GM21447 (cell line): ENCODE results near the gene ZCCHC7.
"Not testable (repeated sequence)": the region's sequence is repeated elsewhere in the genome, so short reads cannot be mapped to it uniquely, and the experiment has no call there.

Experiments used
- ATAC-seq: cut with Tn5 transposase; IDR thresholded peaks from one replicate; pipeline ENCODE4 v1.9.1; 2021; ENCODE audit not compliant: unreplicated experiment

The ZCCHC7 gene

DNA sequence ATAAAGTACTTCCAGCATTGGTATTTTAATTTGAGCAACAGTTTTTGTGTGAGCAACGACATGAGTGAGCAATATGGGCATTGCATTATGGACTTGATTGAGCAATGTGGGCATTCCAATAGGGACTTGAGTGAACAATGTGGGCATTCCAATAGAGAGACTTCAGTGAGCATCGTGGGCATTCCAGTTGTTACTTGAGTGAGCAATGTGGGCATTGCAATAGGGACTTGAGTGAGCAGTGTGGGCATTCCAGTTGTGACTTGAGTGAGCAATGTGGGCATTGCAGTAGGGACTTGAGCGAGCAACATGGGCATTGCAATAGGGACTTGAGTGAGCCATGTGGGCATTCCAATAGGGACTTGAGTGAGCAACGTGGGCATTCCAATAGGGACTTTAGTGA lies 52.2 kb downstream of the ZCCHC7 start:
- no peak for ATAC-seq

DNA sequence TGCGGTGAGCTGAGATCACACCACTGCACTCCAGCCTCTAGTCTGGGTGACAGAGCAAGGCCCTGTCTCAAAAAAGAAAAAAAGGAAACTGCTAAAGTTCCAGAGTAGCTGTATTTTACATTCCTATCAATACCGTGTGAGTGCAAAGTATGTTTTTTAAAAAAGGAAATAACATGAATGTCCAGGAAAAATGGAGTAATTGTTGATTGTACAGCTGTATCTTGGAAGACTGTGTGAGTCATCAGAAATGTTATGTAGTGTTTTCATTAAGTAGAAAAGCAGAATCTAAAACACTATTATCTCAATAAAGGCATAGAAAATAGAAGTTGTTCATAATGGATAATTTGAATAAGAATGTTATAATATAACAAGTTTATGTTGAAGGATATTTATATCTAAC lies 53.9 kb downstream of the ZCCHC7 start:
- ATAC-seq: no peak

DNA sequence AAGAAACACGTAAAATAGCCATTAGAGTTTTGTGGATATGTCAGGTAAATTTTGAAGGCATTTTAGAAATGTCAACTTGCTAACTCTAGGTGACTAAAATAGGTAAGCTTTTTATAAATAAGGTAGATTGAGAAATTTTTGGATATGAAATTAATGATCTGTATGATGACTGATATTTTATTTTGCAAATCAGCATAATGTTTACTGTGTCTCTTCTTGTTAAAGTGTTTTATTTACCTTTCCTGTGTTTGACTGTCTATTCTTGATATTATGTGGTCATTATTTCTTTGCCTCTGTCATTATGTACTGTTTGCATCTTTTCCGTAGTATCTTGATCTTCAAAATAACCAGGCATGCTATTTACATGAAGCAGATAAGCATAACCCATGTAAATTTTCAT lies 58.4 kb downstream of the ZCCHC7 start:
- no peak for ATAC-seq

DNA sequence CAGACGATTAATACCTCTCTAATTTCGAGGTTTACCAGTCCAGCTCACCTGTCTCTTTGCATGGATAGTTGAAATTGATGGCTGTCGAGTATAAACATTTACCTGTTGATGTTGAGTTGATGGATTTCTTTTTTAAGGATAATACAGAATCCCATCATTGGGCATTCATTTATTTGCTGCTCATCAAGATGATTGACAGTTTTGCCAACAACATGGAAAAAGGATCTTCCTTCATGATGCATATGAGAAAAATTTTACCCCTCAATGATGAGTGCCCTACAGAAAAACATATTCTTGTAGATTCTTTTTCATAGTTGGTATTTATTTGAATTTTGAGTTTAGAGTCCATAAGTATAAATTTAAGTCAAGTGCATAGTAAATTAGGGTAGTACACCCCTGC lies 59.2 kb downstream of the ZCCHC7 start:
- ATAC-seq: no peak

DNA sequence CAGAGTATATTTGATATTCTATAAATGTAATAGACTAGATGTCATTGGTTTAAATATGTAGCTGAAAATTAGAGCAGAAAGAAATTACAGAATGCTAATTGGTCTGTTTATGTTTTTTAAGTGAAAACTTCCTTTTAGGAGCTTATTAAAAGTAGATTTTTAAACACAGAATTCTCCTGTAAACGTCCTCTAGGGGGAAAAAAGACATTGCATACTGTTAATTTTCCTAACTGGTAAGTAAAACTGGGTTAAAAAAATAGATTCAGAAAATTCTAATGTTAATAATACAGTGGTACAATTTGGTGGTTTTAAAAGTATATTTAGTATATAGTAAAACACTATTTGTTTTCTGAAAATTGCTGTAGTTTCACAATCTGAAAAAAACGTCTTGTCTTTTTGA lies 59.8 kb downstream of the ZCCHC7 start:
- no peak for ATAC-seq

DNA sequence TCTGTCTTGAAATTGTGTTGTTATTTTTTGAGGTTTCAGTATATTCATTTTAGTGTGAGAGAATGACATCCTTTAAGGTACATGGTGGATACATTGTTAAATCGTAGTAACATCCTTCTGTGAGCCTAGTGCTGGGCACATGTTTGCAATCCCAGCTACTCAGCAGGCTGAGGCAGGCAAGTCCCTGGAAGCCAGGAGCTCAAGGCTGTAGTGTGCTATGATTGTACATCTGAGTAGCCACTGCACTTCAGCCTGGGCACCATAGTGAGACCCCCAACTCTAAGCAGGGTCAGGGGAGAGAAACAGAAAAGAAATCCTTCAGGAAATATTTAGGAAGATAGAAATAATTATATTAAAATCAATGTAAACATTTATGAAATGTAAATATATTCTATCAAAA lies 62.3 kb downstream of the ZCCHC7 start:
- ATAC-seq: no peak

DNA sequence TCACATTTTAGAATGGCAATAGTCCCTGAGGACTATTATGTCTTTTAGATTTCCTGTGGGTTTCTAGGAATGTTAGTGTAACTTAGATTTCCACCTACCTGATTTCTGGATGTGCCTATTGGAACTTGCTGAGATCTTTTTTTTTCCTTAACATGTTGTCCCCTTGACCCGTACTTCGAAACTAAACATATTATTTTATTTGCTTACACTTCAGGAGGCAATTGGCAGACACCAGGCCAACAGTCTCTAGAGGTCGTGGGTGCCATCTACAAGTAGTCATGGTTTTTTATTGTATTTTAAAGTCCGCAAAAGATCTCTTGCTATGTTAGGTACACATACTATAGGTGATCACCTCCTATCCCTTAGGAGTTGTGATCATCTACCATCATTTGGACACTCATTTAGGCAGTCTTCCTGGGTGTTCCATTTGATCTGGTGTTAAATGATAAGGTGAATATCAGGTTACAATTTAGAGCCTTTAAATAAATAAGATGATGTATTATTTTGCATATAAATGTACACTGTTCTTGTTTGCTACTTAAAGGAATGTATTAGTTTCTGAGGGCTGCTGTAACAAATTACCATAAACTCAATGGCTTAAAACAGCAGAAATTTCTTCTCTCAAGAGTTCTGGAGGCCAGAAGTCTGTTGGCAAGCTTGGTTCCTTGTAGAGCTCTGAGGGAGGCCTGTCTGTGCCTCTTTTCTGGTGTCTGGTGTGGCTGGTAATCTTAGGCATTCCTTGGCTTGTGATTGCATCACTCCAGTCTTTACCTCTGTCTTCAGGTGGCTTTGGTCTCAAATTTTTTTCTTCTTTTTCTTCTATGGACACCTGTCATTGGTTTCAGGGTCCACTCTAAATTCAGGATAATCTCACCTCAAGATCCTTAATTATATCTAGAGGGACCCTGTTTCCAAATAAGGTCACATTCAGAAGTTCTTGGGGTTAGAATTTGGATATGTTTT lies 64.8 kb downstream of the ZCCHC7 start:
- no peak for ATAC-seq

DNA sequence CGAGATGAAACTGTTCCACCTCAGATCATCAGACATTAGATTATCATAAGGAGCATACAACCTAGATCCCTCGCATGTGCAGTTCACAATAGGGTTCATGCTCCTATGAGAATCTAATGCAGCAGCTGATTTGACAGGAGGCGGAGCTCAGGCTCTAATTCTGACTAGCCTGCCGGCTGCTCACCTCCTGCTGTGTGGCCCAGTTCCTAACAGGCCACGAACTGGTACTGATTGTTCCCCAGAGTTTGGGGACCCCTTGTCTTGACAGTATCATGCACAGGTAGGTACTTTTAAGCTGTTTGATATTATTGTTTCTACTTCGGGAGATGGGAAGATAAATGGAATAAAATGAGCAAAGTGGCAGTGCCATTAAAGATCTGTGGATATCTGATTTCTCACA lies 66.9 kb downstream of the ZCCHC7 start:
- ATAC-seq: peak; percentile 55

DNA sequence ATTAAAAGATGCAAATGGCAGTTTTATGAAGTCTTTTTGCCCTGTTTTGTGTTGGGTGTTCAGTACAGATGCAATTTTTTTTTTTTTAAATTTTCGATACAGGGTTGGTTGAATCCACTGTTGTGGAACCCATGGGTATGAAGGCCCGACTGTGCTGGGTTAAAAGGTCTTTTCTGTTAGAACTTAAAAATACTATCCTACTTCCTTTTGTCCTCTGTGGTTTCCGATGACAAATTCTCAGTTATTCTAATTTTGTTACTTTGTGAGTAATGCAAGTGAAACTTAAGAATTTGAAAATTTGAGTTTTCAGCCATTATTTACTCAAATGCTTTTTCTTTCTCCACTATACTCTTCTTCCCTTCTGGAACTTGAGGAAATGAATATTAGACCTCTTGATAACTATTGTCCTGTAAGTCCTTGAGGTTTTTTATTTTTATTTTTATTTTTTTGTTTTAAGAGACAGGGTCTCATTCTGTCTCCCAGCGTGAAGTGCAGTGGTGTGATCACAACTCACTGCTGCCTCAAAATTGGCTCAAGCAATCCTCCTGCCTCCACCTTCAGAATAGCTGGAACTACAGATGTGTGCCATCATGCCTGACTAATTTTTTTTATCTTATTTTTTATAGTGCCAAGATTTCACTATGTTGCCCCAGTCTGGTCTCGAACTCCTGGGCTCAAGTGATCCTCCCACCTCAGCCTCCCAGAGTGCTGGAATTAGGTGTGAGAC lies 67.5 kb downstream of the ZCCHC7 start:
- peak; percentile 84 for ATAC-seq

DNA sequence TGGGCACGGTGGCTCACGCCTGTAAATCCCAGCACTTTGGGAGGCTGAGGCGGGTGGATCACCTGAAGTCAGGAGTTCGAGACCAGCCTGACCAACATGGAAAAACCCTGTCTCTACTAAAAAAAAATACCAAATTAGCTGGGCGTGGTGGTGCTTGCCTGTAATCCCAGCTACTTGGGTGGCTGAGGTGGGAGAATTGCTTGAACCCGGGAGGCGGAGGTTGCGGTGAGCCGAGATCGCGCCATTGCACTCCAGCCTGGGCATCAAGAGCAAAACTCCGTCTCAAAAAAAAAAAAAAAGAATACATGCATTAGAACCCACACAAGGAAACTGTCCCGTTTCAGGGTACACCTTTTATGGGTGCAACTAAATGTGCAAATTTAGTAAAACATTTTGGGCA lies 70.4 kb downstream of the ZCCHC7 start:
- ATAC-seq: not testable (repeated sequence)

DNA sequence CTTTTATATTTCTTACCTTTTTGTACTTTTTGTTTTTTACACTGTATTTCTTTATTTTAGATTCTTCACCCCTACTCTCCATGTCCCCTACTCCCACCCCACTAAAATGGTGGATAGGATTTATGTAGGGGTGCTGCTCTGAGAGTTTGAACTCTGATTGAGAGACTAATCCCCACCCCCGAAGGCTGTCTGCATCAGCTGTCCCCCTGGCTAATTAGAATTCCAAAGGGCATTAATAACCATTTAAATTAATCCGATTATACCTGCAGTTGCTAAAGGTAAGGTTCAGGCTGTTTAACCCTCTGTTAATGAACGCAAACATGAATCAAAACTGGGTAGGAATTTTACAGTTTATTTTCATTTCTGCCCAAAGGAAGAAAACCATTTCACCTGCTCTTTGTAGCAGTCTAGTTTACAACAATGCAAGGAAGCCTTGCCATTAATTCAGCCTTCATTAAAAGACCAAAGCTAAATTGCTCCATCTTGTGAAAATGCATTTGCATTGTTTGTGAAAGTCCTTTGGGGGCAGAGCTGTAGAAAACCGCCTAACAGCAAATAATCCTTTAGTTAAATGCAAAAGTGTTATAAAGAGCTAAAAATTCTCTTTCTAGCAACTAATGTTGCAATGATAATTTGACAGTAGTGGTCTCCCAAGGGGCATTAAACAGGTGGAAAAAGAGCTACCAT lies 71.2 kb downstream of the ZCCHC7 start:
- ATAC-seq: no peak

DNA sequence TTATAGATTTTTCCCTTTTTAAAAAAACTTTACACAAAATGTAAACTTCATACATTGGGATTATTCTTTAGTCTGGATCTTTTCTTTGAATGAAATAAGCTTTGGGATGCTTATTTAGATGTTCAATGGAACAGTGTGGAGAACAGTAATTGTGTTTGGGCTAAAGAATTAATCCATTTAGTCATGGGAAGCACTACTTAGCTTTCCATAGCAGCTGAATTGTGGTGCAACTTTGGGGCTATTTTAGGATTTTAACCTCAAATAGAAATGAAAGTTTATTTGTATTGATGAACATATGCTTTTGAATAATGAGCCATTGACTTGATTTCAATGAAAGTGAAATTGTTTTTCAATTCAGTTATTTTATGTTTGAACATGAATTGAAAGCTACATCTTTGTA lies 72.4 kb downstream of the ZCCHC7 start:
- no peak for ATAC-seq

DNA sequence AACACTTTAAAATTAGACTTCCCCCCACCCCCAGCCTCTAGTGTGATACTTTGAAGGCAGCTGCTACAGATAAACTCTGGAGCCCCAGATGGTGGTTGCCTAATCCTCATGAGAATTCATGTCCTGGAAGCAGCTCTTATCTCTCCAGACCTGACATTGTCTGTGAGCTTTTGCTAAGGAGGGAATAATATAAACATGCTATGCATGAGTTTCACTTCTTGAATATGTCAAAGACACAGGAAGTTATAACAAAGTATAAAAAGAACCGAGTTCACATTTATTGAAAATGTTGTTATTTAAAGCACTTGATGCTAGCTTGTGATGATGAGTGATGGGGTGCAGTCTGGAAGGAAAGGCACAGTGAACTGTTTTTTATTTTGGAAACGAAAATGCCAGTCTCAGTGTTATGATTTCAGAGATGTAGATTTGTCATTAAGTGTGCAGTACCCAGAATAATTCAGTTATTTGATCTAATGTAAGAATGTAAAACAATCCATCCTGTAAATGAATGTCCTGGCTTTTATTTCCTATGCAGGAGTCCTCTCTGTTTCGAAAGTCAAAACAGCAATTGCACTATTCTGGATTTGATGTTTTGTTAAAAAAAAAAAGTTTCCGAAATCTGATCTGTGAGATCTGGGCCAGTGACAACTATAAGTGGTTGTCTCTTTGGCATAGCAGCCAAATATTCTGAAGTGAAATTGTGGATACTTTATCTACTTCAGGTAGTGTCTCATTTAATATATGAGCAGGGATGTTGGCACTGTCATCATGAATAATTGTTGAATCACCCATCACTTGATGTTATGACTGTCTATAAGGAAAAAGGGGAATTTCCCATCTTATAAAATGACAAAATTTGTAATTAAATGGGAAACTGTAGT lies 77.0 kb downstream of the ZCCHC7 start:
- ATAC-seq: peak; percentile 54

DNA sequence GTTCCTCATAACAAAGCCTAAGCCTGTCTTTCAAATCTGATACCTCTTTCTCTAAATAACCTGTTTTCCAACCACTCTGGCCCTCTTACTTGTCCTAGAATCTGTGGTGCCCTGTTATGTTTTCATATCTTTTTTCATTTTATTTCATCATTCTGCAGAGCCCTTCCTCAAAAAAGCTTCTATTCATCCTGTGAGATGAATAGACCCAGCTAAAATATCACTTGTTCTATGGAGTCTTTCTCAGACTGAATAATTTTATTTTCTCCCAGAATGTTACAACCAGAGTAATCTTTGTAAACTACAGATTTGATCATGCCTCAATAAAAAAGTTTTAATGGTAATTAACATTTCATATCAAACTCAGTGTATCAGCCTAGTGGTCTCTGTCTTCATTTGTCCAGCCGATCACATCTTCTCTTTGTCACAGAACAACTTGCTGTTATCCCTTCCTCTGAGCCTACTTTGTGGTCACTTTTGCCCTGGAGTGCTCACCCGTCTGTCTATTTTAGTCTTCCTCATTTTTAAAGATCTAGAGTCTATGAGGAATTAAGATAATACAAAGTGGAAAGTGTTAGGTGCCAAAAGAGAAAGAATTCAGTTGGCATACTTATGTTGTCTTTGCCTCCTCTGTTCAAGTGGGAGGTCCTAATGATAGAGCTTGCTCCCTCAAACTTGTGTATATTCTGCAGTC lies 77.8 kb downstream of the ZCCHC7 start:
- no peak for ATAC-seq

DNA sequence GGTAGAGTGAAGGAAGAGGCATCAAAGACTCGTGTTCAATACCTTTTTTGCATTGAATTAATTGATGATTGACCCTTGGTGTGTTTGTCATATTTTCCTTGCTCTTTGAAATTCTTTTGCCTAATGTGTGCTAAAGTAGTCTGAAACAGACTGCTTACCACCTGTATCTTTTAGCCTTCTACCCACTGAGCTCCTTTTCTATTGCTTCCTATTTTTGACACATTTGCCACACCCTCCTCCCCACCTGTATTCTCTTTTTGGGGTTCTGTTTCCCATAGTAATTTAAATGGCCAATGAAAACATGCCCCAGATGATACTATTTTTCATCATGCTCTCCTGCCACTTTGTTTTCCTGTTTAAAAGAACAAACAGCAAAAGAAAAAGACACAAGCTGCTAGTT lies 78.5 kb downstream of the ZCCHC7 start:
- ATAC-seq: no peak

DNA sequence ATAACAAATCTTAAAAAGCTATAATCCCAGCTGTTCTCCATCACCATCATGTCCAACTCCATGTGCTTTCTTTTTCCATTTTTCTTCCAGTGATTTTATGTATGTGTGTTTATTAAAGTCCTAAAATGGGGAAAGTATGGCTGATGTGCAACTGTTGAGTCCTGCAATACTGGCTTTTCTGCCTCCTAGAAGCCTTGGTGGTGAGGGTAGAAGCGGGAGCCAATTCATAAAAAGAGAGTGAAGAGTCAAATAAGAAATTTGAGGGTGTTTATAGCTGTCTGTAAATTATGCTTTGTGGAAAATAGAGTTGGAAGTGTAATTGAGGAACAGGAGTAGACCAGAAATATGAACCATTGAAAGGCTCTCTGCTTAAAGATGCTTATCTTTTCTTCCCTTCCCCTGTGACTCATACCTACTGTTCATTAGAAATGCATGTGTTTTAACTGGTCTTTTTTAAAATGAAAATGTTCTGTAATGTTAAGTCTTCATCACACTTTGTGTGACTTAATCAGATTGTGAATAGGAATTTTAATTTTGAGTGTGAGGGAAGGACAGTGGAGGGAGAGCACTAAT lies 80.1 kb downstream of the ZCCHC7 start:
- ATAC-seq: no peak

DNA sequence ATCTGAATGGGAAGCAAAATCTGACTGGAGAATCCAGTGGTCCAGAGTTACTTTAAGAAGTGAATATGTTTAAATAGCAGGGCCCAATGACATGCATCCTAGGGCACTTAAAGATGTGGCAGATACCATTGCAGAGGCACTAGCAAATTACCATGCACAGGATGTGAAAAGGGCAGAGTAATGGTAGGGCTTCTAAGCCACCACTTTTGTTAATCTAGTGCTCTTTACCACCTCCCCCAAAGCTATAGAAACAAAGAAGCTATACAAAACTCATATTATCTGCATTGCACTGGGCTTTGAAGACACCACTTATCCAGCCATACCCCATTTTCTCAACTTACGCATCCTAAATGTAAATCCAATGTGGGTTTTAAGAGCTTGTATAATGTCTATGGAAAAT lies 81.2 kb downstream of the ZCCHC7 start:
- no peak for ATAC-seq

DNA sequence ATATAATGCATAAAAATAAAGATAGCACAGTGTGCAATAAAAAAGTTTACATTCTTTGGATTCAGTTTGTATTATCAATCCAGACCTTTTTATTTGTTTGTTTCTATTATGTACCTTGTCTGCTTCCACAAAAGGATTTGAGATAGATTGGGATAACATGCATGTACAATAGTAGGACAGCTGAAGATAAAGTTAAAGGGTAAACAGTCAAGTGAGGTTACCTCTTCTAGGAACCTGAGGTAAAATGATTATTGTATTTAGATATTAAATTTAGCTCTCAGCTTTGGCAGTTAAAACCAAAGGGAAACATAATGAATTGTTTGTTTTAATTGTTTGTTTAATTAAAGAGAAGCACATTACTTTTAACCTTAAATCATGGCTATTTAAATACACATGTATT lies 81.7 kb downstream of the ZCCHC7 start:
- no peak for ATAC-seq

DNA sequence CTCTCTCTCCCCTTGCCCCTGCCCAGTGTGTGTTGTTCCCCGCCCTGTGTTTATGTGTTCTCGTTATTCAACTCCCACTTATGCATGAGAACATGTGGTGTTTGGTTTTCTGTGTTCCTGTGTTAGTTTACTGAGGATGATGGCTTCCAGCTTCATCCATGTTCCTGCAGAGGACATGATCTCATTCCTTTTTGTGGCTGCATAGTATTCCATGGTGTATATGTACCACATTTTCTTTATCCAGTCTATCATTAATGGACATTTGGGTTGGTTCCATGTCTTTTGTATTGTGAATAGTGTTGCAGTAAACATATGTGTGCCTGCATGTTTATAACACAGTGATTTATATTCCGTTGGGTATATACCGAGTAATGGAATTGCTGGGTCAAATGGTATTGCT lies 83.1 kb downstream of the ZCCHC7 start:
- not testable (repeated sequence) for ATAC-seq

DNA sequence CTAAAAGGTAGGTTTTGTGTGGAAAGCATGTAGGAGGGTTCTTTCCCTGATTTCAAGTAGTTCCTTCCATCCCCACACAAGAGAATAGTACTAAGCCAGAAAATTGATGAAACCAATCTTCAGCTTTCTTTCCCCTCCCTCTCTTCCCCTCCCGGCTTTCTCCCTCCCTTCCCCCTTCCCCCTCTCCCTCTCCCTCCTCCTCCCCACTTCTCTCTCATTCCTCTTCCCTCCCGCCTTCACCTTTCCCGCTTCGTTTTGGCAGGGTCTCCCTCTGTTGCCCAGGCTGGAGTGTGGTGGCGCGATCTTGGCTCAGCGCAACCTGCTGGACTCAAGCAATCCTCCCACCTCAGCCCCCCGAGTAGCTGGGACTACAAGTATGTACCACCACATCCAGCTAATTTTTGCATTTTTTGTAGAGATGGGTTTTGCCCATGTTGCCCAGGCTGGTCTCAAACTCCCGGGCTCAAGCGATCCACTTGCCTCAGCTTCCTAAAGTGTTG lies 85.8 kb downstream of the ZCCHC7 start:
- no peak for ATAC-seq
